Left ventricle myocardium inferior (tissue), 1 donor: Measurements from ENCODE around the gene PPP1R18. TPM values are rescaled to one million over a fixed set of nuclear protein-coding genes. Genes with fewer than 3 reads are reported as not detected.

Experiments used
- DNase-seq: peaks from one replicate; pipeline ENCODE4 v3.0.0-alpha.2; 2020
- H3K27ac ChIP-seq: fragments of 200-600 bp; replicated peaks from 2 replicates; pipeline ENCODE4 v1.8.0; 2021
- H3K27me3 ChIP-seq: fragments of 200-600 bp; 2 replicates; pipeline ENCODE4 v1.8.0; 2021; ENCODE audit warnings: low read depth
- H3K36me3 ChIP-seq: fragments of 200-600 bp; 2 replicates; pipeline ENCODE4 v1.8.0; 2021
- H3K4me1 ChIP-seq: fragments of 200-600 bp; 2 replicates; pipeline ENCODE4 v1.8.0; 2021
- H3K4me3 ChIP-seq: fragments of 200-600 bp; 2 replicates; pipeline ENCODE4 v1.8.0; 2021; ENCODE audit warnings: mild to moderate bottlenecking, moderate library complexity
- H3K9me3 ChIP-seq: fragments of 200-600 bp; replicated peaks from 2 replicates; pipeline ENCODE4 v1.8.0; 2021
- intact Hi-C: fragments of 100-400 bp; cut with micrococcal nuclease; formaldehyde crosslinking; loops from one replicate; pipeline ENCODE4 v1.11.0; 2022
- total RNA-seq: library from RNA; stranded (reverse); fragmentation: NEBNext Ultra II Directional; extraction: Animal tissue kit (Norgen Biotek cat#: 25700); gene quantifications from one replicate; pipeline ENCODE4 v1.2.1, GENCODE V29; 2021
- TF ChIP-seq, protein P1 (sequence below): fragments of 200-600 bp; IDR thresholded peaks from 2 replicates; pipeline ENCODE4 v1.8.0; 2021; ENCODE audit warnings: antibody characterized with exemption, mild to moderate bottlenecking, borderline replicate concordance
- donor health status: DM: no; HTN: yes; CAD: no; lungs with severe emphysema.

Gene PPP1R18
- total RNA-seq, 1 donor from 2014 or later: 14.5 TPM

DNA sequence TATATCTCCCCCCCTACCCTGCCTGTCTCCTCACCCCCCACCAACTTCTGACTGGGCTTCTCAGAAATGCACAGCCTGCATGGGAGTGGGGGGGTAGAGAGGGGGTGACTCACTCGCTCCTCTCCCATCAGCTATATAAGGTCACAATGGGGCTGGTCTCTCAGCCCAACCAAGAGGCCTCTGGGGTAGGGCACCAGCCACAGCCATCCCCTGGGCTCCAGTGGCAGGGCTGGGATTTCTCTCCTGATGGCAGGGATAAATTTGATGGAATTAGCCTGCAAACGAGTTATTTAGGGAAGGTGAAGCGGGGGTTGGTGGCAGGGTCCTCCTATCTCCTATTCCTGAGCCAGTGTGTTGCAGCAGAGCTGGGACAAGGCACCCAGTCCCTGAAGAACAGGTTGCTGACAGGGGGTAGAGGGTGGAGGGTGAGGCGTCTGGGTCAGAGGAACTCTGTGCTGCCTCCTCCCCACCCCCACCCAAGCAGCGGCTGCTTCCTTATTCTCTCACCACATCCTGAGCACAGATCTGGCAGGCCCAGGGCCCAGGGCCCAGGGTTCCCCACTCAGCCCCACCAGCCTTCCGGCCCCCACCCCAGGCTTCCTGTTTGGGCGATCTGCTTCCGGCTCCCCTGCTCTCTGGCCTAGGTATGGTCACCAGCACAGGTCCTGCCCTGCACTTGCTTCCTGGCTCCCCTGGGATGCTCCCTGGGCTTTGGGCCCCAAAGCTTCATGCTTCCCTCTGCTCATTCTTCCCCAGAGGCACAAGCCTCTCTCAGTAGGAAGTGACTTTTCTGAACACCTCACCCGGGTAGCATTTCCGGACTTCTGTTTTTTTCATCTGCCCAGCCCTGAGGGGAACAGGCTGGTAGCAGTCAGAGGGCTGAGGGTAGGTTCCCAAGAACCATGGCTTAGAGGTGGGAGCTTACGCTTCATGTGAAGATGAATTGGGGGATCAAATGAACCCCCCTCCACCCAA, 4.0 kb downstream of the PPP1R18 start:
- Histone ChIP-seq H3K4me1 (peaks cover 88% of the 10 kb centered on the region), H3K27me3 (no peaks in the 10 kb centered on the region), H3K27ac (peak overlapping the region; percentile 97), H3K4me3 (peak overlapping the region; percentile 83), H3K9me3 (no peaks in the 10 kb centered on the region), H3K36me3 (peaks cover 27% of the 10 kb centered on the region)
- TF ChIP-seq, protein P1, sequence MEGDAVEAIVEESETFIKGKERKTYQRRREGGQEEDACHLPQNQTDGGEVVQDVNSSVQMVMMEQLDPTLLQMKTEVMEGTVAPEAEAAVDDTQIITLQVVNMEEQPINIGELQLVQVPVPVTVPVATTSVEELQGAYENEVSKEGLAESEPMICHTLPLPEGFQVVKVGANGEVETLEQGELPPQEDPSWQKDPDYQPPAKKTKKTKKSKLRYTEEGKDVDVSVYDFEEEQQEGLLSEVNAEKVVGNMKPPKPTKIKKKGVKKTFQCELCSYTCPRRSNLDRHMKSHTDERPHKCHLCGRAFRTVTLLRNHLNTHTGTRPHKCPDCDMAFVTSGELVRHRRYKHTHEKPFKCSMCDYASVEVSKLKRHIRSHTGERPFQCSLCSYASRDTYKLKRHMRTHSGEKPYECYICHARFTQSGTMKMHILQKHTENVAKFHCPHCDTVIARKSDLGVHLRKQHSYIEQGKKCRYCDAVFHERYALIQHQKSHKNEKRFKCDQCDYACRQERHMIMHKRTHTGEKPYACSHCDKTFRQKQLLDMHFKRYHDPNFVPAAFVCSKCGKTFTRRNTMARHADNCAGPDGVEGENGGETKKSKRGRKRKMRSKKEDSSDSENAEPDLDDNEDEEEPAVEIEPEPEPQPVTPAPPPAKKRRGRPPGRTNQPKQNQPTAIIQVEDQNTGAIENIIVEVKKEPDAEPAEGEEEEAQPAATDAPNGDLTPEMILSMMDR: no peak
- intact Hi-C loops: no loop called here
- DNase-seq: peak; percentile 85

DNA sequence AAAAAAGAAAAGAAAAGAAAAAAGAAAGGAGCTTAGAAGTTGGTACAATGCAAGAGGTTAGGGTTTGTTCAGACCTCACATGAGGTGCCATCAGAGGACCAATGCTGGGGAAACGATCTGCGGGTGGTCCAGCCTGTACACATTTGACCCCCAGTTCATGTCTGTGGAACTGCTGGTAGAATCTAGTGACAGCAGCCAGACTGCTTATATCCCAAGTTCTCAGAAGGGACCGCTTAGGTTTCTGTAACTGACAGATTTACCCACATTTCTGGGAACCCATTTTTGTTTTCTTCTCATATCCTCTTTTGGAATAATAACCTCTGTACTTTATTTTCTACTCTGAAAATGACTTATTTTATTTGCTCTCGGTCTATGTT, 4.7 kb downstream of the PPP1R18 start:
- no peak for DNase-seq
- intact Hi-C loops: no loop called here
- TF ChIP-seq, protein P1: no peak
- H3K4me3 ChIP-seq: peak overlapping the region; percentile 83
- H3K4me1 ChIP-seq: peaks cover 81% of the 10 kb centered on the region
- no peaks in the 10 kb centered on the region for H3K27me3 ChIP-seq
- H3K9me3 ChIP-seq: no peaks in the 10 kb centered on the region
- peak overlapping the region; percentile 97 for H3K27ac ChIP-seq
- H3K36me3 ChIP-seq: peaks cover 34% of the 10 kb centered on the region

DNA sequence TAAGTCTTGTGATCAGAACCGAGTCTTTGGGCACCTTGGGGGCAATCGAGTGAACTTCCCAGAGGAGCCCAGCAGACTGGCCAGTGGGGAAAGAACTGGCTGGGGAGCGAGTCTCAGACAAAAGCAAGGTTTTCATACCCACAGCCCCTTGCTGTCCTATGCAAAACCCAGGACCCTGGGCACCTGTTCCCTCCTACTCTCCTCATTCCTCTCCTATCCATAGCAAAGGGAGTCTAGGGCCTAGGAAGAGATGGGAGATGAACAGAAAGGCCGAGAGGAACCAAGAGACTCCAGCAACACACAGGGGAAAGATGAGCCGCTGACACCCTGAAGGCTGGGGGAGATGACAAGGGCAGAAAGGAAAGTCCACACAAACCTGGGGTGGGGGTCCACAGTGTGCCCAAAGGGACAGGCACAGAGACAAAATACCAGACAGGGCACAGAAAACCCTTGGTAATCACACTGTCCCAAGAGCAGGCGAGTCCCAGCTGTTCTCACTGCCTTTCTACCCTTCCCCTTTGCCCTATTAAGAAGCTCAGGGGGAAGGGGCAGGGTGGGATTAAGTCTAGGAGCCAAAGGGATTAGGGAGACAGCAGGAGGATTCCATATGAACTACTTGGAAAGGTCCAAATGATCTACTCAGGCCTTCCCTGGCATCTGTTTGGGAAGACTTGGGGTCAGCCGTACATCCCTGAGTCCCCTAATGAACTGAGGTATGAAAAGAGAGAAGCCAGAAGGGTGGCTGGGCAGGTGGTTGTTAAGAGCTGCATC, 6.5 kb downstream of the PPP1R18 start:
- no peaks in the 10 kb centered on the region for H3K27me3 ChIP-seq
- H3K4me1 ChIP-seq: peaks cover 65% of the 10 kb centered on the region
- no peaks in the 10 kb centered on the region for H3K9me3 ChIP-seq
- intact Hi-C loops: loop anchor here (2.0 kb wide), 1 partner anchor 43 kb away; no protein-coding TSS in a partner anchor
- no peak for DNase-seq
- peak overlapping the region; percentile 83 for H3K4me3 ChIP-seq
- H3K36me3 ChIP-seq: peaks cover 44% of the 10 kb centered on the region
- TF ChIP-seq, protein P1: no peak
- peak overlapping the region; percentile 43 for H3K27ac ChIP-seq

DNA sequence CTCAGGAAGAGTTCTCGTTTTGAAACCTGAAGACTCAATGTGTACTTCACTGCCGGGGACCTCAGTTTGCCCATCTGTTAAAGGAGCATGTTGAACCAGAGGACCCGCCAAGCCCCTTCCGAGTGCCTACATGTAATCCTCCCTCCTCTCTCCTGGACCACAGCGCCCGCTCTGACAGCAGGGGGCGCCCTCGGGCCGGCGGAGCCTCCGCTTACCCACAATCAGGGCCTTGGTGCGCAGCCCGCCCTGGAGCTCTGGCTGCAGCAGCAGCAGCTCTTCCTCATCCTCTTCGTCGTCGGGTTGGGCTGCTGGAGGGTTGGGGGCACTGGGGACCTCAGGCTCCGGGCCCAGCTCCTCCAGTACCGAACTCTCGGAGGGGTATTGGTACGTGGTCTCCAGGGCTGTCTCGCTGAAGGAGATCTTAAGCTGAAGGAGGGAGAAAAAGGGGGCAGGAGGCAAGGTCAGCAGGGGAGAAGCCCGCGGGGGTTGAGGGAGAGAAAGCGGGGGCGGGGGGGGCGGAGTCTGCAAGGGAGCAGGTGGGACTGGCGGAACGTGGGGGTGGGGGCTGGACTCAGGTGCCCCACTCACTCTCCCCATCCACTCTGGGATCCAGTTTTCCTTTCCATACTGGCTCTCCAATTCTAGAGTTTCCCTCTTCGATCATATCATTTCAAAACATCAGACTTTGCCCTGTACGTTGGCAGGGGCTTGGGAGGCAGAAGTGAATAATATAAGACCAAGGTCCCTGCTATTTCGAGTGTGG, 7.3 kb downstream of the PPP1R18 start:
- intact Hi-C loops: loop anchor here (2.0 kb wide), 1 partner anchor 44 kb away; no protein-coding TSS in a partner anchor
- H3K27ac ChIP-seq: peak overlapping the region; percentile 43
- peaks cover 57% of the 10 kb centered on the region for H3K4me1 ChIP-seq
- TF ChIP-seq, protein P1: peak; percentile 98
- H3K4me3 ChIP-seq: peak overlapping the region; percentile 83
- no peaks in the 10 kb centered on the region for H3K9me3 ChIP-seq
- H3K27me3 ChIP-seq: no peaks in the 10 kb centered on the region
- H3K36me3 ChIP-seq: peaks cover 44% of the 10 kb centered on the region
- peak; percentile 88 for DNase-seq
